K562 (cell line): ENCODE results near the gene ACACB. TPM values are rescaled to one million over a fixed set of nuclear protein-coding genes. Genes with fewer than 3 reads are reported as not detected.
A peak's percentile ranks its signal among the peaks of the same experiment; 100 is the strongest.

Experiments
- ELK1 ChIP-seq: sonication (generic); formaldehyde crosslinking; IDR thresholded peaks from 2 replicates; pipeline ENCODE4 v1.8.1; 2022; ENCODE audit warnings: missing genetic modification reagents
- ETV1 ChIP-seq: fragments of 450-650 bp; conservative IDR thresholded peaks from 2 replicates; pipeline ENCODE4 v1.6.1; 2016; ENCODE audit warnings: missing genetic modification characterization, control low read depth, low read depth, missing compliant biosample characterization
- HBP1 ChIP-seq: fragments of 450-650 bp; formaldehyde crosslinking; IDR thresholded peaks from 2 replicates; pipeline ENCODE4 v1.4.0; 2022; ENCODE audit warnings: missing genetic modification characterization
- MAZ ChIP-seq, 2 experiments: fragments of 450-650 bp in 1 of 2; sonication (generic) in 1 of 2; formaldehyde crosslinking; IDR thresholded peaks in 1 of 2; conservative IDR thresholded peaks in 1 of 2; 2 replicates each; pipeline versions ENCODE4 v1.4.0 to v1.5.0; 2020; ENCODE audit warnings: mild to moderate bottlenecking in 1 of 2, missing genetic modification reagents in 1 of 2
- MXI1 ChIP-seq: IDR thresholded peaks from 2 replicates; pipeline ENCODE4 v1.6.1; 2011; ENCODE audit warnings: low read depth, mild to moderate bottlenecking, improper control_type of control experiment, low read length
- RBM14 ChIP-seq: fragments of 200-400 bp; formaldehyde crosslinking; IDR thresholded peaks from 2 replicates; pipeline ENCODE4 v1.6.1; 2018; ENCODE audit warnings: low read depth, mild to moderate bottlenecking, low read length, moderate library complexity, borderline replicate concordance; ENCODE audit not compliant: insufficient read depth
- SMARCA5 ChIP-seq: fragments of 450-650 bp; IDR thresholded peaks from 2 replicates; pipeline ENCODE4 v1.6.1; 2016
- SMARCC2 ChIP-seq: fragments of 450-650 bp; IDR thresholded peaks from 2 replicates; pipeline ENCODE4 v1.6.1; 2017; ENCODE audit warnings: antibody characterized with exemption, moderate library complexity, mild to moderate bottlenecking, low read depth
- THAP7 ChIP-seq: fragments of 250-450 bp; sonication (Bioruptor Pico); IDR thresholded peaks from 2 replicates; pipeline ENCODE4 v1.5.0; 2021
- ZNF165 ChIP-seq: fragments of 250-450 bp; sonication (Bioruptor Pico); IDR thresholded peaks from 2 replicates; pipeline ENCODE4 v1.4.0; 2020; ENCODE audit warnings: borderline replicate concordance
- ZNF75A ChIP-seq: fragments of 450-650 bp; formaldehyde crosslinking; IDR thresholded peaks from 2 replicates; pipeline ENCODE4 v1.4.0; 2020; ENCODE audit warnings: mild to moderate bottlenecking
- ZSCAN32 ChIP-seq: fragments of 450-650 bp; formaldehyde crosslinking; IDR thresholded peaks from 2 replicates; pipeline ENCODE4 v1.4.0; 2020; ENCODE audit warnings: mild to moderate bottlenecking, moderate library complexity
- polyA plus RNA-seq, 8 experiments: library from polyadenylated mRNA; depleted of rRNA in 4 of 8; stranded (reverse) in 5 of 8; unstranded in 3 of 8; fragments of >200 nt; fragmentation: Nextera tagmentation in 2 of 8; fragmentation: Illumina TruSeq in 1 of 8; extraction: Ambion mirVana in 2 of 8; extraction: Trizol in 1 of 8; gene quantifications; 2 replicates each; pipeline versions ENCODE4 v1.2.1 to v1.2.3, GENCODE V29; 2011 to 2014; ENCODE audit warnings: inconsistent platforms in 1 of 8, missing spikeins in 1 of 8
- total RNA-seq, 7 experiments: library from RNA; depleted of rRNA in 6 of 7; stranded (reverse); fragments of >200 nt in 6 of 7; fragmentation: Illumina TruSeq in 2 of 7; extraction: Trizol in 2 of 7; gene quantifications; 2 replicates each; pipeline versions ENCODE4 v1.2.1 to v1.2.3, GENCODE V29; 2011 to 2021; ENCODE audit warnings: low replicate concordance in 1 of 7
- TF ChIP-seq, protein P1 (sequence below): fragments of 450-650 bp; IDR thresholded peaks from 2 replicates; pipeline ENCODE4 v1.6.1; 2016

Gene ACACB
- total and polyA plus RNA-seq, 9 of the 15 experiments (the other 6 are each of a cell fraction or from before 2014, with no cell fraction given) = 0.10 to 2.5 (median 0.83) TPM

GRCh38 chr12:109110988-109111495 lies 5.3 kb upstream of the ACACB start (continued):
- TF ChIP-seq, protein P1, sequence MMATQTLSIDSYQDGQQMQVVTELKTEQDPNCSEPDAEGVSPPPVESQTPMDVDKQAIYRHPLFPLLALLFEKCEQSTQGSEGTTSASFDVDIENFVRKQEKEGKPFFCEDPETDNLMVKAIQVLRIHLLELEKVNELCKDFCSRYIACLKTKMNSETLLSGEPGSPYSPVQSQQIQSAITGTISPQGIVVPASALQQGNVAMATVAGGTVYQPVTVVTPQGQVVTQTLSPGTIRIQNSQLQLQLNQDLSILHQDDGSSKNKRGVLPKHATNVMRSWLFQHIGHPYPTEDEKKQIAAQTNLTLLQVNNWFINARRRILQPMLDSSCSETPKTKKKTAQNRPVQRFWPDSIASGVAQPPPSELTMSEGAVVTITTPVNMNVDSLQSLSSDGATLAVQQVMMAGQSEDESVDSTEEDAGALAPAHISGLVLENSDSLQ = peak; percentile 80
- 0 out of 2 replicates have a peak, but pooled peaks have one; percentile 54 for TF ChIP-seq THAP7 (CRISPR knock-in tag)
- TF ChIP-seq ZSCAN32 = peak; percentile 27; the same call in 1 of the 2 replicates
- no peak for TF ChIP-seq SMARCC2
- no peak for TF ChIP-seq ELK1
- TF ChIP-seq ZNF75A (CRISPR knock-in tag) = 0 out of 2 replicates have a peak, but pooled peaks have one; percentile 20
- no peak for TF ChIP-seq HBP1 (CRISPR knock-in tag)
- no peak for TF ChIP-seq RBM14
- TF ChIP-seq MXI1 = no peak
- peak; percentile 88 to 90 for TF ChIP-seq MAZ (CRISPR knock-in tag; conservative IDR thresholded peaks at IDR 0.05 in 1 of 2, IDR thresholded peaks at IDR 0.05 in 1 of 2)
- no peak for TF ChIP-seq SMARCA5
- 0 out of 2 replicates have a peak, but pooled peaks have one; percentile 29 for TF ChIP-seq ETV1 (tag)
- TF ChIP-seq ZNF165 (CRISPR knock-in tag) = no peak
